ENCODE measurements around the gene DYRK1A.
"Not testable (repeated sequence)": the region's sequence is repeated elsewhere in the genome, so short reads cannot be mapped to it uniquely, and the experiment has no call there.

Gene DYRK1A

GRCh38 chr21:37530901-37531351, 164.4 kb downstream of the DYRK1A start:
- FAIRE-seq = no peak

- FAIRE-seq = no peak
Observed at GRCh38 chr21:37531431-37531932, 164.9 kb downstream of the DYRK1A start.

- no peak for FAIRE-seq
Observed at GRCh38 chr21:37532868-37533780, 166.6 kb downstream of the DYRK1A start.

DNA sequence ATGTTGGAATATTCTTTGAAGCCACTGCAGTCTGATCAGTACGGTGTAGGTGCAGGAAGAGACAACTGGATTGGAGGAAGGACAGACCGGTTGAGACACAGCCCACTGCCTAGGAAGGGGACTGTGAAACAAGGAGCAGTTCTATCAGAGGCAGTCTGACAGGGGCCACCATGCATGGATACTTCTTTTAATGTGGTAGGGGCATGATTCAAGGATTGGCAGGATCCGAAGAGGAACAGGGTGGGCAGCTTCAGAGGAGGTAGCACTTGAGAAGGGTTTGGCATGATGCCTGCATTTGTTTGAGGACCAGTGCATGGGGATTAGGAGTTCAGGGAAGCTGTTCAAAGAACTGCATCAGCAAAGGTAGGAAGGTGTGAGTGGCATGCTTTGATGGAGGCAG, 167.9 kb downstream of the DYRK1A start:
- no peak for FAIRE-seq

- FAIRE-seq = no peak
Observed at GRCh38 chr21:37535130-37535529, 168.6 kb downstream of the DYRK1A start.

DNA sequence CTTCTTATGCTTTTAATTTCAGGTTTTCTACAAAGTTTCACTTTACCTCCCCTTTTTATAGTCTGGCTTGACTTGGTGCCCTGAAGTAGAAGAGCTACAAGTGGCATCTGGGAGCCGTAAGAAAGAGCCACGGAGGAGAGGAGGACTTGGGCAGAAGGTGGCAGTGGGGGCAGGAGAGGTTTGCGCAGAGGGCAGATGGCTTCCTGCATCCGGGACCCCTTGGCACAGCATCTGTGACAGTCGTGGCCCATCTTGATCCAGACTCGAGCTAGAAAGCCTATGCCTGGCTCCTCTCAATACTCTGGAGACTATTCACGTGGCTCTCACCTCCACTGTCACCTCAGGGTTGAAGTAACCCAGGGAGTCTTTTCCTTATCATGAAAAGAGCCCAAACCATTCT, 169.1 kb downstream of the DYRK1A start:
- FAIRE-seq = no peak

DNA sequence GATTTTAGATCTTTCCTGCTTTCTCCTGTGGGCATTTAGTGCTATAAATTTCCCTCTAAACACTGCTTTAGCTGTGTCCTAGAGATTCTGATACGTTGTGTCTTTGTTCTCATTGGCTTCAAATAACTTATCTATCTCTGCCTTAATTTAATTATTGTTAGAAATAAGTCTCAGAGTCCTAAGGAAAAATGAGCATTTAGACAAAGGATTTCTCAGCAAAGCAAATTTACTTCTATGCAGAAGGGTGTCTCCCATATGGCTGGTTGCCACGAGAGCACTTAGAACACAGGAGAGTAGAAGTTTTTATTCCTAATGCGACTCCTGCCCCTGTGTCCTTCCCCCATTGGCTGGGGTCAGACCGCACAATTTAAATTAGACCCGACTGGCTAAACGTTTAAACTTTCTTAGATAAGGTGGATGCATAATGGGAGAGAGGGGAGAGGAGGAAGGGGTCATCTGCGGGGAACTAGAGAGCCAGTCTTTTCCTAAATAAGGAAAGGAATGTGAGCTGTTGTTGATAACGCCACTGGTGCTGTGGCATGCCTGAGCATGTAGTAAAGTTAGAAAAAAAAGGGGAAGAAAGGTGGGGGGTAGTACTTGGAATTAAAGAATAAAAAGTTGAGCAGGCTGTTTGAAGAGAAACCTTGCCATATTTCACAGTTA, 170.2 kb downstream of the DYRK1A start:
- FAIRE-seq = no peak

- FAIRE-seq = no peak
Observed at GRCh38 chr21:37537391-37537996, 170.9 kb downstream of the DYRK1A start.

GRCh38 chr21:37538971-37539590, 172.5 kb downstream of the DYRK1A start:
- FAIRE-seq = no peak

DNA sequence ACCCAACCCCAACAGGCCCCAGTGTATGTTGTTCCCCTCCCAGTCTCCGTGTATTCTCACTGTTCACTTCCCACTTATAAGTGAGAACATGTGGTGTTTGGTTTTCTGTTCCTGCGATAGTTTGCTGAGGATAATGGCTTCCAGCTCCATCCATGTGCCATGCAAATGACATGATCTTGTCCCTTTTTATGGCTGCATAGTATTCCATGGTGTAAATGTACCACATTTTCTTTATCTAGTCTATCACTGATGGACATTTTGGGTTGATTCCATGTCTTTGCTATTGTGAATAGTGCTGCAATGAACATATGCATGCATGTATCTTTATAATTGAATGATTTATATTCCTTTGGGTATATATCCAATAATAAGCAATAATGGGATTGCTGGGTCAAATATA, 174.6 kb downstream of the DYRK1A start:
- not testable (repeated sequence) for FAIRE-seq

DNA sequence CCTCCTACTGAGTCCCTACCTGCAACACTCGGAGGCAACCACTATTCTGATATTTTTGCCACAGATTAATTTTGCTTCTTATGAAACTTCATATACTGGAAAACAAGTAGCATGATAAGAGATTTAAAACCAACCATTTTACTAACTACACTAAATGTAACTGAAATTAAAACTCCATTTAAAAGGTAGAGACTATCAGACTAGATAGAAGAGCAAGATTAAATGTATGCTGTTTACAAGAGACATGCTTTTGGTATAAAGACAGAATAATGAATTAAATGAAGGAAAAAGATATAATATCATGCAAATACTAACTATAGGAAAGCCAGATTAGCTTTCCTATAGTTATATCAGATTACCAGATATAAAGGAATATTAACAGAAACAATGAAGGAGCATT, 175.9 kb downstream of the DYRK1A start:
- no peak for FAIRE-seq

DNA sequence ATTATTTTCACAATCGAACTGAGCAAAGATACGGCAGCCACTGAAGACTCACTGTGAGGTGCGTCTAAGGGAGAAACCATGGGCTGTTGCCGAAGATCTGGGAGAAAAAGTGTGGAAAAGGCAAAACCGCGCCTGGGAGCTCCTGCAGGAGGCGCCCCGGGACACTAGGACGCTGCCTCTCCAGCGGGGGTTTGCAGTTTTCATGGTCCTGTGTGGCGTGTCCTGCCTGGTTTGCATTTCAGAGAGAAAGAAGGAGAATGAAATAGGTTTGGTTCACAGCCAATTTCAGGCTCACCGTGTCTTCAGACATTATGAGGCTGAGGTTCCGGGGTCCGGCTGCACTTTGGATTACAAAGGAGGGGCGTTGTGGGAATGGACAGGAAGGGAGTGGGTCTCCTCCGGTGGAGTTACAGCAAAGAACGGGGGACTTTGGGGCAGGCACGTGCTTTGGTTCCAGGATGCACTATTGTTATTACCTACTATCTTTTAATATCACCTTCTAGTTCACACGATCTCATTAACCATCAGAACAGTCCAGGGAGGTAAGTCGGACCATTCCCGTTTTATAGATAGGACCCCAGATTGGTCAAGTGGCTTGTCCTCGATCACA, 179.8 kb downstream of the DYRK1A start:
- no peak for FAIRE-seq

GRCh38 chr21:37546949-37547614, 180.5 kb downstream of the DYRK1A start:
- FAIRE-seq = no peak

DNA sequence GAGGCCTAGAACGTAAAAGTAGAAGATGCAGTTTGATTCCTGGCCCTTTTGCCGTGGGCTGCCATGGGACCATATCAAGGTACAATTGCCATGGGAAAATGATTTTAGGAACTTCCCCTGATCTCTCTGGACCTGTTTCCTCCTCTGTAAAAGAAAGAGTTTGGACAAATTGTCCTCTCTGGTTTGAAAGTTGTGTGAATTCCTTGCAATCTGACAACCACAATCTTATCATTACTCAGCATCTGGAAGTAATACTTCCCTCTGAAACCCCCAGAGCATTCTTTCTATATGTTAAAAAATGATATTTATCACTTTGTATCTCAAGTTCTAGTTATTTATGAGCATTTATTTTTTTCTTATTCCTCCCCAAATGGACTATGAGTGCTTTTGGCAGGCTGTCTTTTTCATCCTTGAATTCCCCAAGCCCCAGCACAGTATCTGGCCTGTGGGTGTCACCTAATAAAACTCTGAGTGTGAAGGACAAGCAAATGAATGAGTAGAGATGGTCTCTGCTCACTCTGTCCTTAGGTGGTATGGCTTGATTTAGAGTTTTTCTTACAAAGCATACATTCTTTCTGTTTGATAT, 181.1 kb downstream of the DYRK1A start:
- no peak for FAIRE-seq

- FAIRE-seq = no peak
Observed at GRCh38 chr21:37548521-37548981, 182.0 kb downstream of the DYRK1A start.

- FAIRE-seq = not testable (repeated sequence)
Observed at GRCh38 chr21:37549730-37550129, 183.2 kb downstream of the DYRK1A start.

- FAIRE-seq = no peak
Observed at GRCh38 chr21:37550157-37550556, 183.6 kb downstream of the DYRK1A start.

GRCh38 chr21:37550618-37551330, 184.2 kb downstream of the DYRK1A start:
- no peak for FAIRE-seq

DNA sequence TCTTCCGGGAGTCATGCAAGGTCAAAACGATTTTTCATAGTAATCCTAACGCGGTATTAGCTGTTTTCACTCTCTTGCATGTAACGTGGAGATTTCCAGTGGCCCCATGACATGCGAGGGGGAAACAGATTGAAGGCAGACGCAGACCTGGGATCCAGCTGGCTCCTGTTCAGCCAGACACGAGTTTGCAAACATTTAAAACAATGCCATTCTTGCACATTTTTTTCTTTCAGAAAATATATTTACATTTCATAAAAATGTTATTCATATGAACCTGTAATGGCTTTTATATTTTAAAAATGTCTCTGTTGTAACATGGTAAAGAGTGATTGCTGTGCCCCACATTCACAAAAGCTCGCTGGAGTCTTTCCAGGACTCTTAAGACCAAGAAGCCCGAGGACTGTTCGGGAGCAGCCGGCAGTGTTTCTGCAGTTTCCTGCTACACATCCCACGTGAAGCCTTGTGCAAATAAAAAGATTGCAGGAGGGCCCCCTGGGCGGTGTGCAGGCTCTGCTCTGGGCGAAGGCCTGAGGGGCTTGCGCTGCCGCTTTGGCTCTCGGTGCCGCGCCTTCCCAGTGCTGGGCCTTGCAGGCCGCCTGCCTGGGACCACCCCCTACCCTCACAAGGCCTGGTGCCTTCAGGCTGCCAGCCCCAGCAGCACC, 184.9 kb downstream of the DYRK1A start:
- no peak for FAIRE-seq

DNA sequence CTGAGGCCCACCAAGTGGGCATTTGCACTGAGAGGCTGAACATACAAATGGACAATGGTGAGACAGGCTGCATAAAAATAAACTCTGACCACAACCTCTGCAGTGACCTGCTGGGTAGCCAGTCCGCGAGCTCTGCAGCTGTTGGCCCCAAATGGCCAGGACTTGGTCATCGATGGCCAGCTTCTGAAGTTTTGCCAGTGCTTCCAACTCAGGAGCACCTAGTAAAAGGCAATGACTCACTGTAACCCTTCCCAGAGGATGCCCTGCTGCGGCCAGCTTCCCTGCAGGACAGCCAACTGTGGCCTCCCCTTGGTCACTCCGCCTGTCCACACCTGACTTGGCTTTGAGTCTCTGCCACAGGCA, 185.4 kb downstream of the DYRK1A start:
- FAIRE-seq = no peak
